Hematopoietic multipotent progenitor cell treated with erythropoietin and hydrocortisone succinate and interleukin-3 and kit ligand, for 15 days (in vitro differentiated cells): Measurements from ENCODE around the gene TKT.

ENCODE experiments used
- DNase-seq: peaks from one replicate; pipeline ENCODE4 v3.0.0-alpha.2; 2015; ENCODE audit warnings: low spot score

The TKT gene

GRCh38 chr3:53196575-53197407, 59.0 kb downstream of the TKT start:
- DNase-seq, result peak; percentile 20

- peak; percentile 63 for DNase-seq
Observed at GRCh38 chr3:53195602-53196574, 59.9 kb downstream of the TKT start.

DNA sequence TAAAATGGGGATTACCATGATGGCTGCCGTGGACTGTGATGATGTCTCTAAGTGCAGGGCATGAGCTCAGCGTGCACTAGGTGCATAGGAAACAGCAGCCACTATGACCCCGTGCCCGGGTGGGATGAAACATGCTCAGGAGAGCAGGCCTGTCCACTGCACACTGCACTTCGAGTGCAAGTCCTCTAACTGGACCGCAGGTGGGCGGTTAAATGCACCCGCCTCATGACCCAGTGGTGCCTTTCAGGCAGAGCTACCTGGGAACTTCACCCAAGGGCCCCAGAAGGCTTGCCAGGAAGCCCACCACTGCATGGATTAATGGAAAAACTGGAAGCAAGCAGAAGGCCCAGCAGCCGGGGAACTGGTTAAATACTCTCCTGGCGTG, 60.8 kb downstream of the TKT start:
- DNase-seq, result no peak

- DNase-seq, result no peak
Observed at GRCh38 chr3:53194210-53195065, 61.4 kb downstream of the TKT start.

GRCh38 chr3:53193466-53194209, 62.2 kb downstream of the TKT start:
- no peak for DNase-seq

- no peak for DNase-seq
Observed at GRCh38 chr3:53192608-53193007, 63.2 kb downstream of the TKT start.

DNA sequence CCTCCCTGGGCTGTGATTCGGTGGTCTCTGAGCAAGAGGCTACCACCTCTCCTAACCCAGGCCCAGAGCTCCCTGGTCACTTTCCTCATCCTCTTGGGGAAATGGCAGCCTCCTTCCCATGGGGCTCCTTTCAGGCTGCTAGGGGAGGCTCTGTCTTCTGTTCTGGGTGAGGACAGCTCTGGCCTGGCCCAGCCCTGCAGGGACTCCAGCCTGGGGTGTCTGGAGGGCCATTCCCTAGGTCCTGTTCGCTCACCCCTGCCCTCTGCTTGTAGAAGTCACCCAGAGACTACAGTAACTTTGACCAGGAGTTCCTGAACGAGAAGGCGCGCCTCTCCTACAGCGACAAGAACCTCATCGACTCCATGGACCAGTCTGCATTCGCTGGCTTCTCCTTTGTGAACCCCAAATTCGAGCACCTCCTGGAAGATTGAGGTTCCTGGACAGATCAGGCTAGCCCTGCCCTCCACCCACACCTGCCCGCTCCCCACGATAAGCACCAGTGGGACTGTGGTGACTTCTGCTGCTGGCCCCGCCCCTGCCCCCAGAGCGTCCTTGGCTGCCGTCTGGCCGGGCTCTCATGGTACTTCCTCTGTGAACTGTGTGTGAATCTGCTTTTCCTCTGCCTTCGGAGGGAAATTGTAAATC, 63.9 kb downstream of the TKT start:
- DNase-seq, result no peak

GRCh38 chr3:53190659-53191058, 65.2 kb downstream of the TKT start:
- no peak for DNase-seq

- no peak for DNase-seq
Observed at GRCh38 chr3:53189276-53189675, 66.5 kb downstream of the TKT start.

GRCh38 chr3:53188720-53189119, 67.1 kb downstream of the TKT start:
- DNase-seq, result no peak

- no peak for DNase-seq
Observed at GRCh38 chr3:53188136-53188685, 67.6 kb downstream of the TKT start.

DNA sequence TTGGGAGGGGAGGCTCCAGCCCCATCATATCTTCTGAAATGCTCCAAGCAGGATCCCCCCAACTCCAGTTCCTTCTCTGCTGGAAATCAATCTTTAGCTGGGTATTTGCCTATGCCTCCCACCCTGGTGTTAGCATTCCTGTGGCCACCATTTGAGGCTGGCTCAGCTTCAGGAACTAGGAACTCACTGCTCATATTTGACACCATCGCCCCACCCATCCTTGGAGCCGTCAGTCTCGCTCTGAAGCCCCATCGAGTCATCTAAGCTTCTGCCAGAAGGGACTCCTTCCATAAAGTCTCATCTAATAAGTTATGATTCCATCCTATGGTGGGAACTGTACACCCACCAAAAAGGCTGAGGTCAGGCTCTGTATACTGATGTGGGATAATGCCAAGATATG, 68.4 kb downstream of the TKT start:
- no peak for DNase-seq

GRCh38 chr3:53186726-53187125, 69.1 kb downstream of the TKT start:
- DNase-seq, result no peak

GRCh38 chr3:53185761-53186465, 69.9 kb downstream of the TKT start:
- no peak for DNase-seq

GRCh38 chr3:53184701-53185100, 71.1 kb downstream of the TKT start:
- DNase-seq, result no peak

GRCh38 chr3:53183514-53183913, 72.3 kb downstream of the TKT start:
- no peak for DNase-seq

- DNase-seq, result no peak
Observed at GRCh38 chr3:53182764-53183355, 73.0 kb downstream of the TKT start.

- no peak for DNase-seq
Observed at GRCh38 chr3:53181528-53181927, 74.3 kb downstream of the TKT start.

- DNase-seq, result no peak
Observed at GRCh38 chr3:53181024-53181371, 74.8 kb downstream of the TKT start.
